Gastroesophageal sphincter (tissue), 3 donors: Measurements from ENCODE around the gene RPGR.

ENCODE experiments used
- EP300 ChIP-seq: sonication (generic); formaldehyde crosslinking; IDR thresholded peaks from one replicate; pipeline ENCODE4 v1.6.1; 2017; ENCODE audit warnings: antibody characterized with exemption, mild to moderate bottlenecking
- POLR2A ChIP-seq, 2 donors: fragments of 450-650 bp; IDR thresholded peaks; one replicate each; pipeline ENCODE4 v1.6.1; 2017; ENCODE audit warnings: antibody characterized with exemption in 2 of 2, mild to moderate bottlenecking in 2 of 2, moderate library complexity in 1 of 2
- TF ChIP-seq, protein P1 (sequence below), 4 experiments: fragments of 200-600 bp in 2 of 4; fragments of 450-650 bp in 2 of 4; sonication (generic) in 1 of 4; IDR thresholded peaks; one replicate each; pipeline ENCODE4 v1.5.1; 2017 to 2019; ENCODE audit warnings: antibody characterized with exemption in 4 of 4, mild to moderate bottlenecking in 2 of 4, moderate library complexity in 2 of 4

DNA sequence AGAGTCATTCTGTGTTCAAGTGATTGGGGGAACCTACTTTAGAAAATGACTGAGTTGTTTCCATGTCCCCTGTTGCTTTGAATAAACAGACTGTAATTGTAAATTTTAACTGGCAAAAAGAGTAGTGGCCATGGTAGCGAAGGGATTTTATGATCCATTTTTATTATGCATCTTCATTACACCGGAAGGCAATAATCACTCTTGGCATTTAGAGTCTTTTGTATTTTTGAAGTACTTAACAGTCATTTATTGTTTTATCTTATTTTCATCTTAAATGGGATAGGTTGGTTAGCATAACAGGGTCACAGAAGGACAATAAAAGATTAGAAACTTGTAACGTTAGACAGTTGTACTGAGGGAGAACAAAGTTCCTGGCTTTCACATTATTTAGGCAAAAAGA, 14.1 kb upstream of the RPGR start:
- TF ChIP-seq, protein P1, sequence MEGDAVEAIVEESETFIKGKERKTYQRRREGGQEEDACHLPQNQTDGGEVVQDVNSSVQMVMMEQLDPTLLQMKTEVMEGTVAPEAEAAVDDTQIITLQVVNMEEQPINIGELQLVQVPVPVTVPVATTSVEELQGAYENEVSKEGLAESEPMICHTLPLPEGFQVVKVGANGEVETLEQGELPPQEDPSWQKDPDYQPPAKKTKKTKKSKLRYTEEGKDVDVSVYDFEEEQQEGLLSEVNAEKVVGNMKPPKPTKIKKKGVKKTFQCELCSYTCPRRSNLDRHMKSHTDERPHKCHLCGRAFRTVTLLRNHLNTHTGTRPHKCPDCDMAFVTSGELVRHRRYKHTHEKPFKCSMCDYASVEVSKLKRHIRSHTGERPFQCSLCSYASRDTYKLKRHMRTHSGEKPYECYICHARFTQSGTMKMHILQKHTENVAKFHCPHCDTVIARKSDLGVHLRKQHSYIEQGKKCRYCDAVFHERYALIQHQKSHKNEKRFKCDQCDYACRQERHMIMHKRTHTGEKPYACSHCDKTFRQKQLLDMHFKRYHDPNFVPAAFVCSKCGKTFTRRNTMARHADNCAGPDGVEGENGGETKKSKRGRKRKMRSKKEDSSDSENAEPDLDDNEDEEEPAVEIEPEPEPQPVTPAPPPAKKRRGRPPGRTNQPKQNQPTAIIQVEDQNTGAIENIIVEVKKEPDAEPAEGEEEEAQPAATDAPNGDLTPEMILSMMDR (IDR thresholded peaks at IDR 0.05), result no peak
- TF ChIP-seq POLR2A (IDR thresholded peaks at IDR 0.05) (no peak), EP300 (no peak)
